Ovary (tissue), 1 donor: ENCODE data around the gene ADAMTSL3.

Experiments
- EP300 ChIP-seq: sonication (generic); formaldehyde crosslinking; IDR thresholded peaks from one replicate; pipeline ENCODE4 v1.6.1; 2017; ENCODE audit warnings: antibody characterized with exemption
- POLR2A ChIP-seq: fragments of 450-650 bp; IDR thresholded peaks from one replicate; pipeline ENCODE4 v1.6.1; 2017; ENCODE audit warnings: antibody characterized with exemption, mild to moderate bottlenecking, moderate library complexity

GRCh38 chr15:83692746-83693581, 39.0 kb downstream of the ADAMTSL3 start:
- TF ChIP-seq EP300 (no peak), POLR2A (no peak)
